Nephron (organoid): ENCODE results near the gene SLC18A3.

Source experiments
- H3K27ac Mint-ChIP-seq, 3 experiments: 2 replicates each; pipeline ENCODE4 v1.8.0; 2020; ENCODE audit warnings: mixed read lengths in 3 of 3, mild to moderate bottlenecking in 2 of 3, moderate library complexity in 1 of 3
- H3K27me3 Mint-ChIP-seq: 2 replicates; pipeline ENCODE4 v1.8.0; 2021; ENCODE audit warnings: low read depth, mild to moderate bottlenecking, moderate library complexity, mixed read lengths
- H3K36me3 Mint-ChIP-seq: 2 replicates; pipeline ENCODE4 v1.8.0; 2020; ENCODE audit warnings: low read depth, mixed read lengths
- H3K4me1 Mint-ChIP-seq: 2 replicates; pipeline ENCODE4 v1.8.0; 2020; ENCODE audit warnings: mixed read lengths
- H3K4me3 Mint-ChIP-seq, 3 experiments: 2 replicates each; pipeline ENCODE4 v1.8.0; 2020; ENCODE audit warnings: mild to moderate bottlenecking in 3 of 3, mixed read lengths in 3 of 3, moderate library complexity in 2 of 3
- H3K9me3 Mint-ChIP-seq: 2 replicates; pipeline ENCODE4 v1.8.0; 2020; ENCODE audit warnings: mixed read lengths
- TF ChIP-seq, protein P1 (sequence below), 3 experiments: fragments of 200-600 bp; sonication (generic); IDR thresholded peaks; one replicate each; pipeline ENCODE4 v1.5.0; 2021; ENCODE audit warnings: antibody characterized with exemption in 3 of 3; ENCODE audit not compliant: unreplicated experiment in 3 of 3

The SLC18A3 gene

GRCh38 chr10:49569031-49569631, 41.0 kb upstream of the SLC18A3 start:
- TF ChIP-seq, protein P1, sequence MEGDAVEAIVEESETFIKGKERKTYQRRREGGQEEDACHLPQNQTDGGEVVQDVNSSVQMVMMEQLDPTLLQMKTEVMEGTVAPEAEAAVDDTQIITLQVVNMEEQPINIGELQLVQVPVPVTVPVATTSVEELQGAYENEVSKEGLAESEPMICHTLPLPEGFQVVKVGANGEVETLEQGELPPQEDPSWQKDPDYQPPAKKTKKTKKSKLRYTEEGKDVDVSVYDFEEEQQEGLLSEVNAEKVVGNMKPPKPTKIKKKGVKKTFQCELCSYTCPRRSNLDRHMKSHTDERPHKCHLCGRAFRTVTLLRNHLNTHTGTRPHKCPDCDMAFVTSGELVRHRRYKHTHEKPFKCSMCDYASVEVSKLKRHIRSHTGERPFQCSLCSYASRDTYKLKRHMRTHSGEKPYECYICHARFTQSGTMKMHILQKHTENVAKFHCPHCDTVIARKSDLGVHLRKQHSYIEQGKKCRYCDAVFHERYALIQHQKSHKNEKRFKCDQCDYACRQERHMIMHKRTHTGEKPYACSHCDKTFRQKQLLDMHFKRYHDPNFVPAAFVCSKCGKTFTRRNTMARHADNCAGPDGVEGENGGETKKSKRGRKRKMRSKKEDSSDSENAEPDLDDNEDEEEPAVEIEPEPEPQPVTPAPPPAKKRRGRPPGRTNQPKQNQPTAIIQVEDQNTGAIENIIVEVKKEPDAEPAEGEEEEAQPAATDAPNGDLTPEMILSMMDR (IDR thresholded peaks at IDR 0.05; ENCODE audit: unreplicated experiment in 3 of 3): no peak
- H3K4me3 Mint-ChIP-seq: no peak overlapping the region
- H3K9me3 Mint-ChIP-seq: peaks cover 6% of the 10 kb centered on the region
- peaks cover 31% of the 10 kb centered on the region for H3K27me3 Mint-ChIP-seq
- no peaks in the 10 kb centered on the region for H3K36me3 Mint-ChIP-seq
- H3K4me1 Mint-ChIP-seq: no peaks in the 10 kb centered on the region
- H3K27ac Mint-ChIP-seq: no peak overlapping the region

DNA sequence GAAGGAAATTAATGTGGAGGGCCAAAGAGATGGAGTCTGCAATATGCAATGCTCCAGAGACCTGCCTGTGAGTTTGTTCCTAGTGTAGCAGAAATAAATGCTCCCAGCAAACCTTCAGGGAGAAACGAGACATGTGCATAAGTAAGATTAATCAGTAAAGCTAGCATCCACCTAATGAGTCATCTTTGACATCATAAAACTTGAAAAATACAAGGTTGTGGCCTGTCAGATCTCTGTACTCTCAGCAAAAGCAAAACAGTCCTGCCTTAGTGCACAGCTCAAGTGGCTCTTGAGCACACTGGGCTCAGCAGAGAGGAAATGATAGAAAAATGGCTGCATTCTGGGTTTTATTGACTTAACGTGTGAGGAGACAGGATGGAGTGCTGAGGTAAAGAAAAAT, 38.7 kb upstream of the SLC18A3 start:
- Mint-ChIP-seq H3K4me3 (no peak overlapping the region), H3K27ac (no peak overlapping the region), H3K27me3 (peaks cover 26% of the 10 kb centered on the region), H3K4me1 (no peaks in the 10 kb centered on the region), H3K36me3 (no peaks in the 10 kb centered on the region), H3K9me3 (peaks cover 6% of the 10 kb centered on the region)
- TF ChIP-seq, protein P1 (IDR thresholded peaks at IDR 0.05; ENCODE audit: unreplicated experiment in 3 of 3): no peak

- H3K4me3 Mint-ChIP-seq: no peak overlapping the region
- H3K27ac Mint-ChIP-seq: no peak overlapping the region
- H3K27me3 Mint-ChIP-seq: peaks cover 19% of the 10 kb centered on the region
- peaks cover 6% of the 10 kb centered on the region for H3K9me3 Mint-ChIP-seq
- no peaks in the 10 kb centered on the region for H3K4me1 Mint-ChIP-seq
- no peaks in the 10 kb centered on the region for H3K36me3 Mint-ChIP-seq
- TF ChIP-seq, protein P1 (IDR thresholded peaks at IDR 0.05; ENCODE audit: unreplicated experiment in 3 of 3): no peak
These were observed 37.5 kb upstream of the SLC18A3 start for GRCh38 chr10:49572594-49573114.

- no peaks in the 10 kb centered on the region for H3K36me3 Mint-ChIP-seq
- H3K9me3 Mint-ChIP-seq: no peaks in the 10 kb centered on the region
- H3K4me1 Mint-ChIP-seq: no peaks in the 10 kb centered on the region
- no peak overlapping the region for H3K4me3 Mint-ChIP-seq
- peaks cover 10% of the 10 kb centered on the region for H3K27me3 Mint-ChIP-seq
- TF ChIP-seq, protein P1 (IDR thresholded peaks at IDR 0.05; ENCODE audit: unreplicated experiment in 3 of 3): no peak
- H3K27ac Mint-ChIP-seq: no peak overlapping the region
These were observed 34.5 kb upstream of the SLC18A3 start for GRCh38 chr10:49575489-49576072.

GRCh38 chr10:49577182-49577925, 32.8 kb upstream of the SLC18A3 start:
- Mint-ChIP-seq H3K27me3 (peaks cover 8% of the 10 kb centered on the region), H3K4me1 (no peaks in the 10 kb centered on the region), H3K4me3 (no peak overlapping the region), H3K27ac (no peak overlapping the region), H3K36me3 (no peaks in the 10 kb centered on the region), H3K9me3 (no peaks in the 10 kb centered on the region)
- TF ChIP-seq, protein P1 (IDR thresholded peaks at IDR 0.05; ENCODE audit: unreplicated experiment in 3 of 3): no peak
